PFSK-1 (cell line): ENCODE data around the gene KIF27.
A peak's percentile ranks its signal among the peaks of the same experiment; 100 is the strongest.

Experiments
- FOXP2 ChIP-seq: optimal IDR thresholded peaks from 2 replicates; pipeline ENCODE3; 2011; ENCODE audit warnings: borderline replicate concordance, control low read depth, inconsistent platforms; ENCODE audit not compliant: insufficient read depth; ENCODE audit errors: extremely low read length, extremely low read depth
- POLR2AphosphoS5 ChIP-seq: IDR thresholded peaks from 2 replicates; pipeline ENCODE4 v1.6.1; 2012; ENCODE audit warnings: low read depth, mild to moderate bottlenecking, control low read depth, low read length, moderate library complexity
- SIN3A ChIP-seq: IDR thresholded peaks from 2 replicates; pipeline ENCODE4 v1.6.1; 2012; ENCODE audit warnings: mild to moderate bottlenecking, low read length, moderate library complexity, borderline replicate concordance; ENCODE audit not compliant: insufficient read depth
- TAF1 ChIP-seq: IDR thresholded peaks from 2 replicates; pipeline ENCODE4 v1.6.1; 2012; ENCODE audit warnings: low read length, control low read depth, borderline replicate concordance; ENCODE audit not compliant: insufficient read depth
- TF ChIP-seq, protein P1 (sequence below), 2 experiments: IDR thresholded peaks; 2 replicates each; pipeline versions ENCODE4 v1.6.1 to v1.8.0; 2011 to 2012; ENCODE audit warnings: low read depth in 2 of 2, low read length in 2 of 2, control low read depth in 1 of 2, inconsistent platforms in 1 of 2, mild to moderate bottlenecking in 1 of 2, moderate library complexity in 1 of 2; ENCODE audit not compliant: insufficient read depth in 1 of 2

KIF27 gene

DNA sequence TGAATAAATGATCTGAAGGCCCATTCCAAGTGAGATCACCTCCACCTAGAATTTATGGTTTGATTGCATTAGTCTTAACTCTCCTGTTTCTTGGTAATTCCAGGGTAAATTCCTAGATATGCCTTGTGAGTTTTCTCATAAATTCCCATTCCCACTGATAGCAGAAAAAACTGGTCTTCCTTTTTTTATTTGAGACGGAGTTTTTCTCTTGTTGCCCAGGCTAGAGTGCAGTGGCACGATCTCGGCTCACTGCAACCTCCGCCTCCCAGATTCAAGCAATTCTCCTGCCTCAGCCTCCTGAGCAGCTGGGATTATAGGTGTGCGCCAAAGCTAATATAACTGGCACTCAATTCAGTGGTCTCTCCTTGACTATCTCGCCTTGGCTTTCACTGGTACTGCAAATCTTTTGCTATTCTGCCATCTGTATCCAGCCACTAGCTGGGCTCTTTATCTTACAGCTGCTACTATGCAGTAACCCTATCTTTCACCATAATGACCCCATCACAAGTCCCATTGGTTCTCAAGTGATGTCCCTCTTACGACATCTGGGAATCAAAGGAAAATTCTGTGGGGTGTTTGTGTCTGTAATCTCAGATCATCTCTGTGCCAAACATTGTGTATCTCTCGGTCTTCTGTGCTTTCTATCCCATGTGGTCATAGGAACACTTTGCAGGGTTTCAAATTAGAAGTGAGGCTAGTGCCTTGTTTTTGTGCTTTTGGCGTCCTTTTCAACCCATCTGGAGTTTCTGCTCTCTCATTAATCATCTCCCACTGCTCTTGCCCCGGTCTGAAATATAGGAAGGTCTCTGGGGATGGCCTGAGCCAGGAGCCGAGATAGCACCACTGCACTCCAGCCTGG, 44.3 kb upstream of the KIF27 start:
- TF ChIP-seq POLR2AphosphoS5, result peak; percentile 53; the same call in 1 of the 2 replicates
- TF ChIP-seq, protein P1, sequence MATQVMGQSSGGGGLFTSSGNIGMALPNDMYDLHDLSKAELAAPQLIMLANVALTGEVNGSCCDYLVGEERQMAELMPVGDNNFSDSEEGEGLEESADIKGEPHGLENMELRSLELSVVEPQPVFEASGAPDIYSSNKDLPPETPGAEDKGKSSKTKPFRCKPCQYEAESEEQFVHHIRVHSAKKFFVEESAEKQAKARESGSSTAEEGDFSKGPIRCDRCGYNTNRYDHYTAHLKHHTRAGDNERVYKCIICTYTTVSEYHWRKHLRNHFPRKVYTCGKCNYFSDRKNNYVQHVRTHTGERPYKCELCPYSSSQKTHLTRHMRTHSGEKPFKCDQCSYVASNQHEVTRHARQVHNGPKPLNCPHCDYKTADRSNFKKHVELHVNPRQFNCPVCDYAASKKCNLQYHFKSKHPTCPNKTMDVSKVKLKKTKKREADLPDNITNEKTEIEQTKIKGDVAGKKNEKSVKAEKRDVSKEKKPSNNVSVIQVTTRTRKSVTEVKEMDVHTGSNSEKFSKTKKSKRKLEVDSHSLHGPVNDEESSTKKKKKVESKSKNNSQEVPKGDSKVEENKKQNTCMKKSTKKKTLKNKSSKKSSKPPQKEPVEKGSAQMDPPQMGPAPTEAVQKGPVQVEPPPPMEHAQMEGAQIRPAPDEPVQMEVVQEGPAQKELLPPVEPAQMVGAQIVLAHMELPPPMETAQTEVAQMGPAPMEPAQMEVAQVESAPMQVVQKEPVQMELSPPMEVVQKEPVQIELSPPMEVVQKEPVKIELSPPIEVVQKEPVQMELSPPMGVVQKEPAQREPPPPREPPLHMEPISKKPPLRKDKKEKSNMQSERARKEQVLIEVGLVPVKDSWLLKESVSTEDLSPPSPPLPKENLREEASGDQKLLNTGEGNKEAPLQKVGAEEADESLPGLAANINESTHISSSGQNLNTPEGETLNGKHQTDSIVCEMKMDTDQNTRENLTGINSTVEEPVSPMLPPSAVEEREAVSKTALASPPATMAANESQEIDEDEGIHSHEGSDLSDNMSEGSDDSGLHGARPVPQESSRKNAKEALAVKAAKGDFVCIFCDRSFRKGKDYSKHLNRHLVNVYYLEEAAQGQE (IDR thresholded peaks at IDR 0.05; ENCODE audit: insufficient read depth in 1 of 2, low read depth in 2 of 2, low read length in 2 of 2), result no peak

DNA sequence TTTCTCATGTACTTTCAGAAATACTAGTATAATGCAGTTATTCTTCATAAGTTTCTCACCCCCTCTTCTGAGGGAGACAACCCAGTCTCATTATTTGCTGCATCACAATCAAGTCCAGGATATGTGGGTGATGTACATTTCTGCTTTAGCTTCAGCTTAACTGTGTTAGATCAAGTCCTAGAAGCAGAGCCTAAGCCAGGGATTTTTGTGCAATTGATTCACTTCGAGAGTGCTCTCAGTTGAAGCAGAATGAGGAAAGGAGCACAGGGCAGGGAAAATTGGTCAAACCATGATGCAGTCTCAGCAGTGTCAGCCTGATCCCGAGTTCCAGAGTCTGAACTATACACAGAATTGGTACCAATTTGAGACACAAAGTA, 43.7 kb upstream of the KIF27 start:
- TF ChIP-seq SIN3A, result no peak
- TF ChIP-seq TAF1, result no peak
- TF ChIP-seq, protein P1 (IDR thresholded peaks at IDR 0.05; ENCODE audit: insufficient read depth in 1 of 2, low read depth in 2 of 2, low read length in 2 of 2), result no peak
- 0 out of 2 replicates have a peak, but pooled peaks have one; percentile 6 for TF ChIP-seq POLR2AphosphoS5
- TF ChIP-seq FOXP2, result no peak

DNA sequence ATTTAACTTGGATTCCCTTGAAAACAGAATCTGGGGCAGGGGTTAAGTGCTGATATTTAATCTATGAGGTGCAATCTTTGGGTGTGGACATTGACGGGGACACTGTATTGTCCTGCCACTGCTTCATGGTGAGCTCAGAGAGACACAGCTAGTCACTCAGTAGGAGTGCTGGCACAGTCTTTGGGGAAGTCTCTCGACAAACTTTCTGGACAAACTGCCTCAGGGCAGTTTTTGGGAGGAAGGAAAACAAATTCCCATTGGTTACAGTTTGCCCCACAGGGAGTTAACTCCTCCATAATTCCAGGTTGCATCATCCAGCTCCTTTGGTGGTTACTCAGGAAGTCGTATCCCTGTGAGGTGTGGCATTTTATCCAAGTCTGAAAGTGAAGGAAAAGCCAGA, 40.9 kb upstream of the KIF27 start:
- no peak for TF ChIP-seq TAF1
- no peak for TF ChIP-seq SIN3A
- no peak for TF ChIP-seq FOXP2
- no peak for TF ChIP-seq POLR2AphosphoS5
- TF ChIP-seq, protein P1 (IDR thresholded peaks at IDR 0.05; ENCODE audit: insufficient read depth in 1 of 2, low read depth in 2 of 2, low read length in 2 of 2), result no peak

DNA sequence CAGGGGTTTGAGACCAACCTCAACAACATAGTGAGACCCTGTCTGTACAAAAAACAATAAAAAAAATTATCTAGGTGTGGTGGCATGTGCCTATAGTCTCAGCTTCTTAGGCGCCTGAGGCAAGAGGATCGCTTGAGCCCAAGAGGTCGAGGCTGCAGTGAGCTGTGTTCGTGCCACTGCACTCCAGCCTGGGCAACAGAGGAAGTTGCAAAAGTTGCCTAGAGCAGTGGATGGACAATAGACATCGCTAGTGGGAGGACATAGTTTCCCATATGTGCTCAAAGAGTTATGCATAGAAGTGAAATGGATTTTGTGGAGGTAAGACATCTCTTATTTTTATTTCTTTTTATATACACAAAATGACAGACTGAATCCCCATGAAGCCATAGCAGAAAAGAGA, 39.8 kb upstream of the KIF27 start:
- TF ChIP-seq, protein P1 (IDR thresholded peaks at IDR 0.05; ENCODE audit: insufficient read depth in 1 of 2, low read depth in 2 of 2, low read length in 2 of 2), result no peak
- TF ChIP-seq SIN3A, result no peak
- no peak for TF ChIP-seq FOXP2
- no peak for TF ChIP-seq TAF1
- no peak for TF ChIP-seq POLR2AphosphoS5

DNA sequence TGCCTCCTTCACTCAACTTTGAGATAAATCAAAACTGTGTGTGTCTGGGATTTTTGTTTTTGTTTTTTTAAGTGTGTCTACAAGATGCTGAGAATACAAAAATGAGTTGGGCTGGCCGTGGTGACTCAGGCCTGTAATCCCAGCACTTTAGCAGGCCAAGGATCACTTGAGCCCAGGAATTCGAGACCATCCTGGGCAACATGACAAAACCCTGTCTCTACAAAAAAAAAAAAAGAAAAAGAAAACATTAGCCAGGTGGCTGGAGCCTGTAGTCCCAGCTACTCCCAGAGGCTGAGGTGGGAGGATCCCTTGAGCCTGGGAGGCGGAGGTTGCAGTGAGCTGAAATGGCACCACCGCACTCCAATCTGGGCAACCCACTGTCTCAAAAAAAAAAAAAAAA, 37.8 kb upstream of the KIF27 start:
- TF ChIP-seq TAF1 (no peak), POLR2AphosphoS5 (no peak), FOXP2 (no peak), SIN3A (no peak)
- TF ChIP-seq, protein P1 (IDR thresholded peaks at IDR 0.05; ENCODE audit: insufficient read depth in 1 of 2, low read depth in 2 of 2, low read length in 2 of 2), result no peak
